Measurements from ENCODE around the gene ATP2C1.

GRCh38 chr3:130900959-130901358 lies 7.1 kb downstream of the ATP2C1 start:
- TF ChIP-seq, protein P1, sequence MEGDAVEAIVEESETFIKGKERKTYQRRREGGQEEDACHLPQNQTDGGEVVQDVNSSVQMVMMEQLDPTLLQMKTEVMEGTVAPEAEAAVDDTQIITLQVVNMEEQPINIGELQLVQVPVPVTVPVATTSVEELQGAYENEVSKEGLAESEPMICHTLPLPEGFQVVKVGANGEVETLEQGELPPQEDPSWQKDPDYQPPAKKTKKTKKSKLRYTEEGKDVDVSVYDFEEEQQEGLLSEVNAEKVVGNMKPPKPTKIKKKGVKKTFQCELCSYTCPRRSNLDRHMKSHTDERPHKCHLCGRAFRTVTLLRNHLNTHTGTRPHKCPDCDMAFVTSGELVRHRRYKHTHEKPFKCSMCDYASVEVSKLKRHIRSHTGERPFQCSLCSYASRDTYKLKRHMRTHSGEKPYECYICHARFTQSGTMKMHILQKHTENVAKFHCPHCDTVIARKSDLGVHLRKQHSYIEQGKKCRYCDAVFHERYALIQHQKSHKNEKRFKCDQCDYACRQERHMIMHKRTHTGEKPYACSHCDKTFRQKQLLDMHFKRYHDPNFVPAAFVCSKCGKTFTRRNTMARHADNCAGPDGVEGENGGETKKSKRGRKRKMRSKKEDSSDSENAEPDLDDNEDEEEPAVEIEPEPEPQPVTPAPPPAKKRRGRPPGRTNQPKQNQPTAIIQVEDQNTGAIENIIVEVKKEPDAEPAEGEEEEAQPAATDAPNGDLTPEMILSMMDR (IDR thresholded peaks at IDR 0.05; ENCODE audit: insufficient read depth, low read length, poor library complexity, severe bottlenecking) = no peak
- no peak for TF ChIP-seq EZH2phosphoT487 (conservative IDR thresholded peaks at IDR 0.05; ENCODE audit: low read length)

Data from SU-DHL-6 (cell line).